GM04503 (cell line): Measurements from ENCODE around the gene RHBDD2.
"Not testable (repeated sequence)": the region's sequence is repeated elsewhere in the genome, so short reads cannot be mapped to it uniquely, and the experiment has no call there.

Experiments used
- DNase-seq: peaks from one replicate; pipeline ENCODE4 v3.0.0-alpha.2; 2012; ENCODE audit warnings: low read depth

RHBDD2 gene

DNA sequence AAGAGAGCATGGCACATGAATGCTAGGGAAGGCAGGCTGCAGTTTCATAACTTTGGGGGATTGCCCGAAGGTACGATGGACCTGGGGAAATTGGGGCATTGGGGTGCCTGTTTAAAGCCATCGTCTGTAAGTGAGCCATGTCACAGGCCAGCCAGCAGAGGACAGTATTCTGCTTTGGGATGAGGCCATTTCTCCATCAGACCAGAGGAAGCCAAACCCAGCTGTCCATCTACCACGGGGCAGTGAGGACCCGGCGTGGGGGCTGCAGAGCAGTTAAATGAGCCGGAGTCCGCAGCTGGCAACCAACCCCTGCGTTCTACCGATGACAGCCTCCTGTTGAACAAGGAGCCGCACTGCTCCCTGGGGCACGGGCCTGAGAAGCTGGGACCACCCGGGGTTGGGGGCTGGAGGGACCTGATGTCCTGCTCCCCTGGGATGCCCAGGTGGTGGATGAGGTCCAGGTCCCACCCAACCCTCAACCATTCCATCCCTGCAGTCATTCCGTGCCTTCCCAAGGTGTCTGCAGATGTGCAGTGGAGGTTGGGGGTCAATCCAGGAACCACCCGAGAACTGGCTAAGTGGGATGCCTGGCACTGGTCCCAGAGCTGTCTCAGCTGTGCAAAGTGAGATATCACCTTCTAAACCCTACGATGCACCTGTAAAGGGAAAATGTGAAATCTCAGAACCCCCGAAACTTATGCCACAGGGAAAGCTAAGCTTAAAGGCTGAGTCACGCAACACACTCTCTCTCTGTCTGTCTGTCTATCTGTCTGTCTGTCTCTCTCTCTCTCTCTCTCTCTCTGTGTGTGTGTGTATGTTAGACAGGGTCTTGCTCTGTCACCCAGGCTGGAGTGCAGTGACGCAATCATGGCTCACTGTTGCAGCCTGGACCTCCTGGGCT lies 12.1 kb upstream of the RHBDD2 start:
- no peak for DNase-seq

- no peak for DNase-seq
Measured at GRCh38 chr7:75867390-75867717, 11.5 kb upstream of the RHBDD2 start.

GRCh38 chr7:75868153-75868552 lies 10.7 kb upstream of the RHBDD2 start:
- DNase-seq: no peak

DNA sequence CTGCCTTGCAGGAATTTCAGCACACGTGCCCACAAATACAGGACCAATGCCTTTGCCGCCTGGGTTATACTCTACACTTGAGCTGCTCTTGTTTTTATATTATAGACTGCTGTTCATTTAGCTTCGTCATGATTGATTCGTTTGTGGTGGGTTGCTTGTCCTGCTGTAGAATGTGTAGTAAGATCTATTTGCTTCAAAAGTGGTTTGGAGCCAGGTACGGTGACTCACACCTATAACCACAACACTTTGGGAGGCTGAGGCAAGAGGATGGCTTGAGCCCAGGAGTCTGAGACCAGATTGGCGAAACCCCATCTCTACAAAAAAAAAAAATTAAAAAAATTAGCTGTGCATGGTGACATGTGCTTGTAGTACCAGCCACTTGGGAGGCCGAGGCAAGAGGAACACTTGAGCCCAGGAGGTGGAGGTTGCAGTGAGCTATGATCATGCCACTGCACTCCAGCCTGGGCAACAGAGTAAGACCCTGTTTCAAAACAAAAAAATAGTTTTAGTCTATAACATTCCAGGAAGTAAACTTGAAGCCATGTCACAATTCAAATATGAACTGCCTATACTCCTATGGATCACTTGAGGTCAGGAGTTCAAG lies 9.0 kb upstream of the RHBDD2 start:
- DNase-seq: no peak

- DNase-seq: no peak
Measured at GRCh38 chr7:75870557-75871161, 8.2 kb upstream of the RHBDD2 start.

DNA sequence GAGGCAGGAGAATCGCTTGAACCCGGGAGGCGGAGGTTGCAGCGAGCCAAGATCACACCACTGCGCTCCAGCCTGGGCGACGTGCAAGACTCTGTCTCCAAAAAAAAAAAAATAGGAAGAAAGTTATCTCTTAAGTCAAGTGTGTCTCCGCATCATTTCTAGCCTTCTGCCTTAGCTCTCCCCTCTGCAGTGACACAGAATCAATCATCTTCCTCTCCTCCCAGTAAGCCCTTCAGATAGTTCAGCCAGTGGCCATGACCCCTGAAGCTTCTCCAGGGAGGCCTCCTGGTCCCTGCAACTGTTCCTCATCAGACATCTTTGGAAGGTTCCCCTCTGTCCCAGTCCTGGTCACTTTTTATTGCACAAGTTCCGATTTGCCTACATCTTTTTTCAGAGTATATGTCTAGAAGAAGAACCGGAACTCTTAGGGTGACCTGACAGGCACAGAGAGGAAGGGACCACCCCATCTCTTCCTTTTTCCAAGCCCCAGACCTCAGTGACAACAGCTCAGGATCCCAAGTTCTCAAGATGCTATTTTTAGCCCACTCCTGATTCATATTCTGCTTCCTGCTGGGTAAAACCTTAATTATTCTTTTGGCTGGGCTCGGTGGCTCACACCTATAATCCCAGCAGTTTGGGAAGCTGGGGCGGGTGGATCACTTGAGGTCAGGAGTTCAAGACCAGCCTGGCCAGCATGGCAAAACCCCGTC lies 6.6 kb upstream of the RHBDD2 start:
- DNase-seq: no peak

DNA sequence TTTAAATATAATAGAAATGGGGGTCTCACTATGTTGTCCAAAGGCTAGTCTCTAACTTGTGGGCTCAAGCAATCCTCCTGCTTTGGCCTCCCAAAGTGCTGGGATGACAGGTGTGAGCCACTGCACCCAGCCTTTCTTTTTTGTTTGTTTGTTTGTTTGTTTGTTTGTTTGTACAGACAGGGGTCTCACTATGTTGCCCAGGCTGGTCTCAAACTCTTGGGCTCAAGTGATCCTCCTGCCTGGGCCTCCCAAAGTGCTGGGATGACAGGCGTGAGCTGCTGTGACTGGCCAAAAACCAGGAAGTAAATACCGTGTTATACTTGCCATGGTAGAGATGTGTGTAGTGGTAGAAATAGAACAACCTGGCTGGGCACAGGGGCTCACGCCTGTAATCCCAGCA lies 4.7 kb upstream of the RHBDD2 start:
- not testable (repeated sequence) for DNase-seq

DNA sequence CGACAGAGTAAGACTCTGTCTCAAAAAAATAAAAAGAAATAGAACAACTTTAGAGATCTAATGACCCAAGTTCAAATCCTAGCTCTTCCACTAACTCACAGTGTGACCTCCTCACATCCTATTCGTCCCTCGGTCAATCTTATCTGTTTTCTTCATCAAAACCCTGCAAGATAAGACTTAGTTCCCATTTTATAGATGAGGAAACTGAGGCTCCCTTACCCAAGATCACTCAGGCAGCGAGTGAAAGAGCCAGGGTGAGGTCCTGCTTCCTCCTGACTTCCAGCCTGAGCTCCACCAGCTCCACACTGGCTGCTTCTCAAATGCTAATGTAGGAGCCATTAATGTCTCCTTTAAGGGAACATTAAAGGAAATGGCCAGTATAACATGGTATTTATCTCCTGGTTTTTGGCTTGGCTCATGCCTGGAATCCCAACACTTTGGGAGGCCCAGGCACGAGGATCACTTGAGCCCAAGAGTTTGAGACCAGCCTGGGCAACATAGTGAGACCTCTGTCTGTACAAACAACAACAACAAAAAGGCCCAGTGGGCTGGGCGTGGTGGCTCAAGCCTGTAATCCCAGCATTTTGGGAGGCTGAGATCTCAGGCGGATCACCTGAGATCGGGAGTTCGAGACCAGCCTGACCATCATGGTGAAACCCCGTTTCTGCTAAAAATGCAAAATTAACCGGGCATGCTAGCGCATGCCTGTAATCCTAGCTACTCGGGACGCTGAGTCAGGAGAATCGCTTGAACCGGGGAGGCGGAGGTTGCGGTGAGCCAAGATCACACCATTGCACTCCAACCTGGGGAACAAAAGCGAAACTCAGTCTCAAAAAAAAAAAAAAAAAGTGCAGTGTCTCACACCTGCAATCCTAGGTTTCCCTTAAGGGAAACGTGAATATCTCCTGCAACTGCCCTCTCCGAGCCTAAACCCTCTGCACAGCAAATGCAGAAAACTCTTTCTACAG lies 3.4 kb upstream of the RHBDD2 start:
- DNase-seq: no peak

DNA sequence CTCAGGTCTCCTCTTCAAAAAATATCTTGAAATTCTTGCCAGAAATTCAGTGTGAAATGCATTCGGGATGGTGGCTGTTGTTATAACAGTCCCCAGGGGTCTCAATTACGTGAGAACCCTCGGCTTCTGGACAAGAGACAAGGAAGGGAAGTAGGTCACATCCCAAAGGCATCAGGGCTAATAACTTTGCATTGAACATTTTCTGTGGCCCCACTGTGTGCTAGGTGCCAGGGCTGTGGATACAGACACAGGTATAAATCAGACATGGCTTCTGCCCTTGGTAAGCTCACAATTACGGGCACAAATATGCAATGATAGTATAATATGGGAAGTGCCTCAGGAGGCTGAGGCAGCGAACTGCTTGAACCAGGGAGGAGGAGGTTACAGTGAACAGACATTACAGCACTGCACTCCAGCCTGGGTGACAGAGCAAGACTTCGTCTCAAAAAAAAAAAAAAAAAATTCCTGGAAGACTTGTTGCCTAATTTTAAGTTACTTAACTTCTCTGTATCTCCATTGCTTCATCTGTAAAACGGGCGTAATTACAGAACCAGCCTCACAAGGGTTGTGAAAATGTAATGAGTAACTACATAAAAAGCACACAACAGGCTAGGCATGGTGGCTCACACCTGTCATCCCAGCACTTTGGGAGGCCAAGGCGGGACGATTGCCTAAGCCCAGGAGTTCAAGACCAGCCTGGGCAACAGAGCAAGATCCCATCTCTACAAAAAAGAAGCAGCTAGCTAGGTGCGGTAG lies 2.5 kb upstream of the RHBDD2 start:
- DNase-seq: no peak

DNA sequence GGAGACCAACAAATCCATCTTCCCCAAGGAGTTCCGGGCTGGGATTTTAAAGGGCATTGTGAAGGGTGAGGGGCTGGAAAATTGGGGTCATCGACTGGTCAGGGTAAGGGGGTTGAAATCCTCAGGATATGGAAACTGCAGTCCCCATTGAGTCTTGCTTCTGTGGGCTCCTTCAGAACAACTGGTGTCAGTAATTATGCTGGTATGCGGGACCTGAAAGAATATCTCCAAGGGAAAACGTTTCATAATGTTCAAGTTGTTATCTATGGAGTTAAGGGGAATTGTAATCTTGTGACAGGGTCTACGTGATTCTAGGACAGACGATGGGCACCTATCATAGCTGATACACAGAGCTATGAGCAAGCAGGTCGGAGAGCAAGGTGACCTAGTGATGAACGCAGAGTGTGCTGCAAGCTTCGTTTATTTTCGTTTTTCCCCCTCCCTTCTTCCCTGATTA lies 494 bp upstream of the RHBDD2 start:
- no peak for DNase-seq

- no peak for DNase-seq
Measured at GRCh38 chr7:75879771-75880184, 944 bp downstream of the RHBDD2 start.

DNA sequence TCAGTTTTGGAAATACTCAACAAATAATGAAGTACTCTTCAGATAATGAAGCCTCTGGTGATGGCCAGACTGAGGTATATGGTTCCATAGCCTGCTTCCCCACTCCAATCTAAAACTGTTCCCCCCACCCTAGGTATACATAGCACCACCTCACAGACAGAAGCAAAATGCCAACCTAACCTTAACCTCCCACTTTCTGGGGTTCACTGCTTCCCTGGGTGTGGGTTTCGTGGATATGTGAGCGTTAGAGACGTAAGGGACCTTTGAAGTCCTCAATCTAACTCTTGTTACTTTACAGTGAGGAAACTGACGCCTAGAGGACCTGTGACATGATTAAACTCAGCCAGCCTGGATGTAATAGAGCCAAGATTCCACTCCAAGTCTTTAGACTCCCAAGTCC lies 1.4 kb downstream of the RHBDD2 start:
- no peak for DNase-seq

DNA sequence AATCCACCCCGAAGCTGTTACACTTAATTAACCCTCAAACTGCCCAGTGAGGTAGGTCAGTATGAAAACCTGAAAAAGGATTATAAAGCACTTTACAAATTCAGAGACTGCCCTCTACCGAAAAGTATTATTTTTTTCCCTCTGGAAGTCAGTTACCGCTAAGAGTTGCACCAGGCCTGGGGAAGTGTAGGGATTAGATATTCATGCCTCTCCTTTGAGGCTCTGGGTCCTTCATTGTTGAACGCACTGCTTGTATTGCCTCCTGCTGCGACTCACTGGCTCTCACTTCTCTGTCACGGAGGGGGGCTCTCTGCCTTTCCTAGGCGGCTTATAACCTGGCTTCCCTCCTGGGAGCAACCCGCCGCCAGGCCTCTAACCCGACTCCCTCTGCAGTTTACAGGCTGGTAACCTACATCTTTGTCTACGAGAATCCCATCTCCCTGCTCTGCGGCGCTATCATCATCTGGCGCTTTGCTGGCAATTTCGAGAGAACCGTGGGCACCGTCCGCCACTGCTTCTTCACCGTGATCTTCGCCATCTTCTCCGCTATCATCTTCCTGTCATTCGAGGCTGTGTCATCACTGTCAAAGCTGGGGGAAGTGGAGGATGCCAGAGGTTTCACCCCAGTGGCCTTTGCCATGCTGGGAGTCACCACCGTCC lies 2.7 kb downstream of the RHBDD2 start:
- DNase-seq: no peak

DNA sequence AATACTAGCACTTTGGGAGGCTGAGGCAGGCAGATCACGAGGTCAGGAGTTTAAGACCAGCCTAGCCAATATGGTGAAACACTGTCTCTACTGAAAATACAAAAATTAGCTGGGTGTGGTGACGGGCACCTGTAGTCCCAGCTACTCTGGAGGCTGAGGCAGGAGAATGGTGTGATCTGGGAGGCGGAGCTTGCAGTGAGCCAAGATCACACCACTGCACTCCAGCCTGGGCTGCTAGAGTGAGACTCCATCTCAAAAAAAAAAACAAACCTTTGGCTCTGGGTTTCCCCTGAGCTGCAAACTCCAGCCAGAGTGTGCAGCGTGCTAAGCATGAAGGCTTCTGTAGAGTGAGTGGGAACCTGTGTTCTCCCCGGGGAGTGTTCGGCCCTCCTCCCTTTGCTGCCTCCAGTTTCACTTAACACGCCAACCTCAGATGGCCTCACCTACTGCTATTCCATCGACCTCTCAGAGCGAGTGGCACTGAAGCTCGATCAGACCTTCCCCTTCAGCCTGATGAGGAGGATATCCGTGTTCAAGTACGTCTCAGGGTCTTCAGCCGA lies 4.5 kb downstream of the RHBDD2 start:
- DNase-seq: not testable (repeated sequence)

GRCh38 chr7:75884476-75884875 lies 5.6 kb downstream of the RHBDD2 start:
- DNase-seq: no peak

DNA sequence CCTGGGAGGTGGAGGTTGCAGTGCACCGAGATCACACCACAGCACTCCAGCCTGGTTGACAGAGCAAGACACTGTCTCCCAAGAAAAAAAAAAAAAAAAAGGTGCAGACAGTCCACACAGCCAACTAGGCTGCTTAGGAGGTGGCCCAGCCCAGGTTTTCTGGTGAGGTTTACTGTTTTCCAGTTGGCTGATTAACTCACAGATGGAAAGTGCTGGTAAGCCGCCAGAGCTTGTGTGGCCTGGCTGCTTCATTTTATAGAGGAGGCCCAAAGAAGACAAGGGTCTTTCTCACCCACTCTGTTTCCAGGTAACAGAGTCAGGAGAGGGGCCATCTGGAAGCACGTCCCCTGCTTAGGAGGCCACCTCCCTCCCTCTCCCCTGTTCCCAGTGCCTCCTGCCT lies 6.2 kb downstream of the RHBDD2 start:
- no peak for DNase-seq

DNA sequence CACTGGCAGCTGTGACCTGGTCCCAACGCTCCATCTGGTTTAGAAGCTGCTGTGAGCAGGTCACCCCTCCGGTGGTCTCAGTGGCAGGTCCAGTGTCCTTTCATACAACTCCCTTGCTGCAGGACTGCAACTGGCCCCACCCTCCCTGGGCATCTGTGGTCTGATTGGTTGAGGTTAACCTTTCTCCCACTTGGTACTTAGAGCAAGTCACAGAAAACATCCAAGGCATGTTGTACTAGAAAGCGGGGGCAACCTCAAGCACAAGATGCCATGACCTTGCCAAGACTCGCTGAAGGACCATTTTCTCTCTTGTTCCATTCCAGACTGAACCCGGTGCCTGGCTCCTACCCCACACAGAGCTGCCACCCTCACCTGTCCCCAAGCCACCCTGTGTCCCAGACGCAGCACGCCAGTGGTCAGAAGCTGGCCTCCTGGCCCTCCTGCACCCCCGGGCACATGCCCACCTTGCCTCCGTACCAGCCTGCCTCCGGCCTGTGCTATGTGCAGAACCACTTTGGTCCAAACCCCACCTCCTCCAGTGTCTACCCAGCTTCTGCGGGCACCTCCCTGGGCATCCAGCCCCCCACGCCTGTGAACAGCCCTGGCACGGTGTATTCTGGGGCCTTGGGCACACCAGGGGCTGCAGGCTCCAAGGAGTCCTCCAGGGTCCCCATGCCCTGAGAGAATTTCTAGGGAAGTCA lies 9.0 kb downstream of the RHBDD2 start:
- DNase-seq: no peak

- no peak for DNase-seq
Measured at GRCh38 chr7:75888464-75889222, 9.8 kb downstream of the RHBDD2 start.
